Stimulated activated naive B cell treated with anti-CD40 and anti-IgM and Interleukin-4, amounts not matched to agents 10 μg/mL and 1 μg/mL and 100 μg/mL, for 72 hours (primary cell): ENCODE results near the gene TOM1L2.
A peak's percentile ranks its signal among the peaks of the same experiment; 100 is the strongest.
"Not testable (repeated sequence)": the region's sequence is repeated elsewhere in the genome, so short reads cannot be mapped to it uniquely, and the experiment has no call there.

Source experiments
- ATAC-seq, 2 donors: fragments of 150-1000 bp; cut with Tn5 transposase; replicated peaks; 2 replicates each; pipeline ENCODE4 v1.10.0; 2021; ENCODE audit warnings: moderate library complexity in 1 of 2
- DNase-seq: peaks from one replicate; pipeline ENCODE4 v3.0.0; 2021
- H3K27ac Mint-ChIP-seq: one replicate; pipeline ENCODE4 v1.8.0; 2022; ENCODE audit warnings: mild to moderate bottlenecking, mixed read lengths
- H3K27me3 Mint-ChIP-seq, 2 donors: one replicate each; pipeline ENCODE4 v1.8.0; 2022; ENCODE audit warnings: mixed read lengths in 2 of 2
- H3K36me3 Mint-ChIP-seq, 2 donors: one replicate each; pipeline ENCODE4 v1.8.0; 2022; ENCODE audit warnings: mixed read lengths in 2 of 2, mild to moderate bottlenecking in 1 of 2
- H3K4me1 Mint-ChIP-seq, 2 donors: one replicate each; pipeline ENCODE4 v1.8.0; 2022; ENCODE audit warnings: mixed read lengths in 2 of 2, mild to moderate bottlenecking in 1 of 2
- H3K4me3 Mint-ChIP-seq, 2 donors: one replicate each; pipeline ENCODE4 v1.8.0; 2022; ENCODE audit warnings: mild to moderate bottlenecking in 2 of 2, mixed read lengths in 2 of 2, moderate library complexity in 1 of 2
- H3K9me3 Mint-ChIP-seq, 2 donors: one replicate each; pipeline ENCODE4 v1.8.0; 2022; ENCODE audit warnings: mixed read lengths in 2 of 2, mild to moderate bottlenecking in 1 of 2

The TOM1L2 gene

GRCh38 chr17:17924131-17924856 is 47.9 kb downstream of the TOM1L2 start:
- H3K27me3 Mint-ChIP-seq, result no peaks in the 10 kb centered on the region
- H3K36me3 Mint-ChIP-seq, result peaks cover 0 to 2% of the 10 kb centered on the region in 2 donors
- H3K9me3 Mint-ChIP-seq, result peaks cover 0 to 2% of the 10 kb centered on the region in 2 donors
- ATAC-seq (no peak), DNase-seq (no peak)
- peaks cover 9 to 14% of the 10 kb centered on the region in 2 donors for H3K4me1 Mint-ChIP-seq
- no peak overlapping the region for H3K4me3 Mint-ChIP-seq
- H3K27ac Mint-ChIP-seq, result no peak overlapping the region

- peaks cover 0 to 2% of the 10 kb centered on the region in 2 donors for H3K36me3 Mint-ChIP-seq
- DNase-seq (no peak), ATAC-seq (no peak)
- H3K9me3 Mint-ChIP-seq, result peaks cover 0 to 2% of the 10 kb centered on the region in 2 donors
- H3K4me1 Mint-ChIP-seq, result peaks cover 9 to 16% of the 10 kb centered on the region in 2 donors
- H3K27ac Mint-ChIP-seq, result no peak overlapping the region
- no peak overlapping the region for H3K4me3 Mint-ChIP-seq
- no peaks in the 10 kb centered on the region for H3K27me3 Mint-ChIP-seq
These were observed 50.1 kb downstream of the TOM1L2 start for GRCh38 chr17:17922070-17922614.

- no peak for ATAC-seq
- Mint-ChIP-seq H3K36me3 (peaks cover 0 to 2% of the 10 kb centered on the region in 2 donors), H3K9me3 (peaks cover 0 to 2% of the 10 kb centered on the region in 2 donors), H3K27me3 (no peaks in the 10 kb centered on the region), H3K4me1 (peaks cover 8 to 16% of the 10 kb centered on the region in 2 donors), H3K4me3 (no peak overlapping the region), H3K27ac (no peak overlapping the region)
- DNase-seq, result no peak
These were observed 50.8 kb downstream of the TOM1L2 start for GRCh38 chr17:17921192-17922069.

GRCh38 chr17:17919169-17920107 is 52.8 kb downstream of the TOM1L2 start:
- H3K9me3 Mint-ChIP-seq, result no peaks in the 10 kb centered on the region
- no peak overlapping the region for H3K27ac Mint-ChIP-seq
- H3K4me1 Mint-ChIP-seq, result peaks cover 2 to 11% of the 10 kb centered on the region in 2 donors
- H3K36me3 Mint-ChIP-seq, result peaks cover 0 to 2% of the 10 kb centered on the region in 2 donors
- ATAC-seq, result peak; percentile 91 to 94
- no peaks in the 10 kb centered on the region for H3K27me3 Mint-ChIP-seq
- H3K4me3 Mint-ChIP-seq, result no peak overlapping the region
- peak; percentile 24 for DNase-seq

GRCh38 chr17:17917394-17917793 is 54.8 kb downstream of the TOM1L2 start:
- H3K36me3 Mint-ChIP-seq, result peaks cover 0 to 3% of the 10 kb centered on the region in 2 donors

GRCh38 chr17:17915183-17915582 is 57.0 kb downstream of the TOM1L2 start:
- ATAC-seq (no peak), DNase-seq (no peak)
- H3K4me1 Mint-ChIP-seq, result peaks cover 2 to 13% of the 10 kb centered on the region in 2 donors
- H3K9me3 Mint-ChIP-seq, result no peaks in the 10 kb centered on the region
- no peak overlapping the region for H3K4me3 Mint-ChIP-seq
- no peak overlapping the region for H3K27ac Mint-ChIP-seq
- H3K36me3 Mint-ChIP-seq, result peaks cover 3% of the 10 kb centered on the region in 2 donors
- H3K27me3 Mint-ChIP-seq, result no peaks in the 10 kb centered on the region

More at GRCh38 chr17:17917394-17917793, 54.8 kb downstream of the TOM1L2 start:
- no peaks in the 10 kb centered on the region for H3K9me3 Mint-ChIP-seq
- no peaks in the 10 kb centered on the region for H3K27me3 Mint-ChIP-seq
- DNase-seq, result no peak
- ATAC-seq, result no peak
- H3K4me1 Mint-ChIP-seq, result peaks cover 5 to 19% of the 10 kb centered on the region in 2 donors
- H3K4me3 Mint-ChIP-seq, result no peak overlapping the region
- no peak overlapping the region for H3K27ac Mint-ChIP-seq

- Mint-ChIP-seq H3K27ac (no peak overlapping the region), H3K36me3 (peaks cover 3% of the 10 kb centered on the region in 2 donors), H3K9me3 (no peaks in the 10 kb centered on the region), H3K27me3 (no peaks in the 10 kb centered on the region), H3K4me1 (peaks cover 2 to 9% of the 10 kb centered on the region in 2 donors), H3K4me3 (no peak overlapping the region)
- ATAC-seq (peak; percentile 56 to 60), DNase-seq (no peak)
These were observed 58.4 kb downstream of the TOM1L2 start for GRCh38 chr17:17913695-17914332.

- H3K9me3 Mint-ChIP-seq, H3K27me3 Mint-ChIP-seq, H3K36me3 Mint-ChIP-seq, ATAC-seq, H3K4me1 Mint-ChIP-seq, H3K4me3 Mint-ChIP-seq, DNase-seq, H3K27ac Mint-ChIP-seq: not testable (repeated sequence)
These were observed 59.9 kb downstream of the TOM1L2 start for GRCh38 chr17:17912336-17912735.

- Mint-ChIP-seq H3K4me3 (no peak overlapping the region), H3K36me3 (peaks cover 7 to 8% of the 10 kb centered on the region in 2 donors), H3K27ac (no peak overlapping the region), H3K9me3 (no peaks in the 10 kb centered on the region), H3K27me3 (no peaks in the 10 kb centered on the region), H3K4me1 (peaks cover 2 to 9% of the 10 kb centered on the region in 2 donors)
- ATAC-seq, result no peak
- DNase-seq, result no peak
These were observed 61.1 kb downstream of the TOM1L2 start for GRCh38 chr17:17911001-17911613.

GRCh38 chr17:17910060-17910459 is 62.1 kb downstream of the TOM1L2 start:
- no peak overlapping the region for H3K4me3 Mint-ChIP-seq
- no peaks in the 10 kb centered on the region for H3K27me3 Mint-ChIP-seq
- no peak for DNase-seq
- peaks cover 2 to 9% of the 10 kb centered on the region in 2 donors for H3K4me1 Mint-ChIP-seq
- H3K36me3 Mint-ChIP-seq, result peaks cover 10 to 13% of the 10 kb centered on the region in 2 donors
- ATAC-seq, result no peak
- no peak overlapping the region for H3K27ac Mint-ChIP-seq
- no peaks in the 10 kb centered on the region for H3K9me3 Mint-ChIP-seq

GRCh38 chr17:17909078-17909477 is 63.1 kb downstream of the TOM1L2 start:
- Mint-ChIP-seq H3K27ac (no peak overlapping the region), H3K9me3 (no peaks in the 10 kb centered on the region), H3K36me3 (peaks cover 10 to 13% of the 10 kb centered on the region in 2 donors), H3K4me3 (no peak overlapping the region), H3K27me3 (no peaks in the 10 kb centered on the region), H3K4me1 (peaks cover 2 to 5% of the 10 kb centered on the region in 2 donors)
- DNase-seq (no peak), ATAC-seq (no peak)

GRCh38 chr17:17907469-17907868 is 64.7 kb downstream of the TOM1L2 start:
- H3K36me3 Mint-ChIP-seq, result peaks cover 9 to 13% of the 10 kb centered on the region in 2 donors
- H3K27ac Mint-ChIP-seq, result no peak overlapping the region
- H3K27me3 Mint-ChIP-seq, result no peaks in the 10 kb centered on the region
- no peak overlapping the region for H3K4me3 Mint-ChIP-seq
- H3K4me1 Mint-ChIP-seq, result no peaks in the 10 kb centered on the region
- DNase-seq (no peak), ATAC-seq (no peak)
- H3K9me3 Mint-ChIP-seq, result no peaks in the 10 kb centered on the region
